Measurements from ENCODE around the gene SIGLEC11.

DNA sequence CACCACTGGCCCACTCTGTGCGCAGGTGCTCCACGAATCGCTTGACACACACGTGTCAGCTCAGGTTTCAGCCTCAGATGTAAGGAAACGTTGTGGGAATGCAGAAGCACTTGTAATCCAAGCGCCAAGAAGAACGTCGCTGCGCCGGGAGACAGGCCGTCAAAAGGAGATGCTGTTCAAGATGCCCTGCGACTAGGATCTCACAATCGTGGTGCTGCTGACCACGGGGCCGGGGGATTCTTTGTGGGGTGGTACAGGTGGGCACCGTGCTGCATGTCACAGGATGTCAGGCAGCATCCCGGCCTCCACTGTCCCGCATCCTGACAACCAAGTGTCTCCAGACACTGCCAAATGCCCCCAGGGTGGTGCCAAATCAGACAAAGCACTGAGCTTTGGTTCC is 16.9 kb upstream of the SIGLEC11 start:
- TF ChIP-seq, protein P1, sequence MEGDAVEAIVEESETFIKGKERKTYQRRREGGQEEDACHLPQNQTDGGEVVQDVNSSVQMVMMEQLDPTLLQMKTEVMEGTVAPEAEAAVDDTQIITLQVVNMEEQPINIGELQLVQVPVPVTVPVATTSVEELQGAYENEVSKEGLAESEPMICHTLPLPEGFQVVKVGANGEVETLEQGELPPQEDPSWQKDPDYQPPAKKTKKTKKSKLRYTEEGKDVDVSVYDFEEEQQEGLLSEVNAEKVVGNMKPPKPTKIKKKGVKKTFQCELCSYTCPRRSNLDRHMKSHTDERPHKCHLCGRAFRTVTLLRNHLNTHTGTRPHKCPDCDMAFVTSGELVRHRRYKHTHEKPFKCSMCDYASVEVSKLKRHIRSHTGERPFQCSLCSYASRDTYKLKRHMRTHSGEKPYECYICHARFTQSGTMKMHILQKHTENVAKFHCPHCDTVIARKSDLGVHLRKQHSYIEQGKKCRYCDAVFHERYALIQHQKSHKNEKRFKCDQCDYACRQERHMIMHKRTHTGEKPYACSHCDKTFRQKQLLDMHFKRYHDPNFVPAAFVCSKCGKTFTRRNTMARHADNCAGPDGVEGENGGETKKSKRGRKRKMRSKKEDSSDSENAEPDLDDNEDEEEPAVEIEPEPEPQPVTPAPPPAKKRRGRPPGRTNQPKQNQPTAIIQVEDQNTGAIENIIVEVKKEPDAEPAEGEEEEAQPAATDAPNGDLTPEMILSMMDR (IDR thresholded peaks at IDR 0.05): no peak
- TF ChIP-seq POLR2A (IDR thresholded peaks at IDR 0.05): no peak
